Tibial artery (tissue), 4 donors: Measurements from ENCODE around the gene RPL29.
A peak's percentile ranks its signal among the peaks of the same experiment; 100 is the strongest.

ENCODE experiments used
- DNase-seq, 2 donors: peaks; one replicate each; pipeline ENCODE4 v3.0.0-alpha.2; 2019
- H3K27ac ChIP-seq, 2 donors: fragments of 200-600 bp; sonication (generic) in 1 of 2; 1 replicate in 1 of 2; 2 replicates in 1 of 2; pipeline ENCODE4 v1.5.1; 2018 to 2019; ENCODE audit warnings: mild to moderate bottlenecking in 1 of 2
- H3K27me3 ChIP-seq, 2 donors: fragments of 200-600 bp; sonication (generic) in 1 of 2; one replicate each; pipeline versions ENCODE4 v1.5.1 to v1.6.0; 2016 to 2019
- H3K36me3 ChIP-seq, 3 donors: fragments of 200-600 bp; sonication (generic) in 2 of 3; one replicate each; pipeline ENCODE4 v1.5.1; 2016 to 2019; ENCODE audit warnings: mild to moderate bottlenecking in 2 of 3
- H3K4me1 ChIP-seq, 4 donors: fragments of 200-600 bp; sonication (generic) in 2 of 4; 1 replicate in 3 of 4; 2 replicates in 1 of 4; pipeline ENCODE4 v1.5.1; 2016 to 2019
- H3K4me3 ChIP-seq, 2 donors: fragments of 200-600 bp; sonication (generic) in 1 of 2; 1 replicate in 1 of 2; 2 replicates in 1 of 2; pipeline ENCODE4 v1.5.1; 2018 to 2019; ENCODE audit warnings: mild to moderate bottlenecking in 2 of 2
- H3K9me3 ChIP-seq, 3 donors: fragments of 200-600 bp; sonication (generic) in 1 of 3; one replicate each; pipeline ENCODE4 v1.5.1; 2016 to 2019
- intact Hi-C: fragments of 100-400 bp; cut with DNase I; formaldehyde crosslinking; loops from one replicate; pipeline ENCODE4 v1.15.0; 2023; ENCODE audit warnings: low total_unique reads
- TF ChIP-seq, protein P1 (sequence below), 2 experiments: fragments of 200-600 bp in 1 of 2; fragments of 450-650 bp in 1 of 2; IDR thresholded peaks; one replicate each; pipeline ENCODE4 v1.5.1; 2017 to 2019; ENCODE audit warnings: antibody characterized with exemption in 2 of 2, mild to moderate bottlenecking in 1 of 2, moderate library complexity in 1 of 2

The RPL29 gene

DNA sequence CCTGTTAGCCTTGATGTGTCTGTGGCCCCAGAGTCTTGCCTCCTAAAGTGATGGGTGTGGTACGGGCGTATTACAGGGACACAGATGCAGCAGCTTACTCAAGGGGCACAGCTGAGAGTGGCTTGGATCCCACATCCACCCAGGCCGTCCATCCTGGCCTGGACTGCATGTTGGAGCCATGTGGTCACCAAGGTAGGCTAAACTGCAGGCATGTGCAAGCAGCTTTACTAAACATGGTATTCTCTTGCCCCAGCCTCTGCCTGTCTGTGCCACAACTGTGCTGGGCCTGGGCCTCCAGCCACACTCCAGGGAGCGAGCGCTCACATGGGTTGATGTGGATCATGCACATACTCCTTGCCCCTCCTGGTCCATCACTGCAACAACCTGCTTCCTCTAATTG lies 46.6 kb downstream of the RPL29 start:
- Histone ChIP-seq H3K27ac (no peak overlapping the region), H3K9me3 (no peaks in the 10 kb centered on the region), H3K27me3 (no peaks in the 10 kb centered on the region), H3K4me3 (no peak overlapping the region), H3K36me3 (peaks cover 0 to 50% (median 0%) of the 10 kb centered on the region in 3 donors), H3K4me1 (no peaks in the 10 kb centered on the region)
- TF ChIP-seq, protein P1, sequence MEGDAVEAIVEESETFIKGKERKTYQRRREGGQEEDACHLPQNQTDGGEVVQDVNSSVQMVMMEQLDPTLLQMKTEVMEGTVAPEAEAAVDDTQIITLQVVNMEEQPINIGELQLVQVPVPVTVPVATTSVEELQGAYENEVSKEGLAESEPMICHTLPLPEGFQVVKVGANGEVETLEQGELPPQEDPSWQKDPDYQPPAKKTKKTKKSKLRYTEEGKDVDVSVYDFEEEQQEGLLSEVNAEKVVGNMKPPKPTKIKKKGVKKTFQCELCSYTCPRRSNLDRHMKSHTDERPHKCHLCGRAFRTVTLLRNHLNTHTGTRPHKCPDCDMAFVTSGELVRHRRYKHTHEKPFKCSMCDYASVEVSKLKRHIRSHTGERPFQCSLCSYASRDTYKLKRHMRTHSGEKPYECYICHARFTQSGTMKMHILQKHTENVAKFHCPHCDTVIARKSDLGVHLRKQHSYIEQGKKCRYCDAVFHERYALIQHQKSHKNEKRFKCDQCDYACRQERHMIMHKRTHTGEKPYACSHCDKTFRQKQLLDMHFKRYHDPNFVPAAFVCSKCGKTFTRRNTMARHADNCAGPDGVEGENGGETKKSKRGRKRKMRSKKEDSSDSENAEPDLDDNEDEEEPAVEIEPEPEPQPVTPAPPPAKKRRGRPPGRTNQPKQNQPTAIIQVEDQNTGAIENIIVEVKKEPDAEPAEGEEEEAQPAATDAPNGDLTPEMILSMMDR (IDR thresholded peaks at IDR 0.05), result no peak
- no peak for DNase-seq
- intact Hi-C loops, result no loop called here

DNA sequence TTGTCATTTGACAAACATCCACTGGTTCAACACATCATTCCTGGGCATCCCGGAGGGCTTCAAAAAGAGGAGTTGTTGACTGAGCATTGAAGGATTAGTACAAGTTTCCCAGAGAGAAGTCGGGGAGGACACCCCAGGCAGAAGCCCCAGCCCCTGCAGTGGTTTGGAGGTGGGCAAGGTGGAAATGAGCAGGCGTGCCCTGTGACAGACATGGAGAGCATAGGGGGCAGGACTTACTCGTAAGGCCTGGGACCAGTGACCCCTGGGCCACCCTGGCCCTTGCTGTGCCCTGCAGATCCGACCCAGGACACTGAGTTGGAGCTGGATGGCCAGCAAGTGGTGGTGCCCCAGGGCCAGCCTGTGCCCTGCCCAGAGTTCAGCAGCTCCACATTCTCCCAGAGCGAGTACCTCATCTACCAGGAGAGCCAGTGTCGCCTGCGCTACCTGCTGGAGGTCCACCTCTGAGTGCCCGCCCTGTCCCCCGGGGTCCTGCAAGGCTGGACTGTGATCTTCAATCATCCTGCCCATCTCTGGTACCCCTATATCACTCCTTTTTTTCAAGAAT lies 47.6 kb downstream of the RPL29 start:
- no peak overlapping the region for H3K4me3 ChIP-seq
- no peaks in the 10 kb centered on the region for H3K9me3 ChIP-seq
- no peak for DNase-seq
- intact Hi-C loops, result no loop called here
- TF ChIP-seq, protein P1 (IDR thresholded peaks at IDR 0.05), result no peak
- H3K4me1 ChIP-seq, result peaks cover 0 to 5% (median 3%) of the 10 kb centered on the region in 4 donors
- no peak overlapping the region for H3K27ac ChIP-seq
- no peaks in the 10 kb centered on the region for H3K27me3 ChIP-seq
- H3K36me3 ChIP-seq, result peaks cover 0 to 50% (median 0%) of the 10 kb centered on the region in 3 donors

- H3K9me3 ChIP-seq, result no peaks in the 10 kb centered on the region
- H3K27me3 ChIP-seq, result no peaks in the 10 kb centered on the region
- H3K4me1 ChIP-seq, result peaks cover 0 to 12% (median 11%) of the 10 kb centered on the region in 4 donors
- H3K4me3 ChIP-seq, result no peak overlapping the region
- TF ChIP-seq, protein P1 (IDR thresholded peaks at IDR 0.05), result no peak
- H3K27ac ChIP-seq, result no peak overlapping the region
- peak in 1 of 2 donors; percentile 55 for DNase-seq
- intact Hi-C loops, result no loop called here
- peaks cover 0 to 50% (median 0%) of the 10 kb centered on the region in 3 donors for H3K36me3 ChIP-seq
These were observed 48.3 kb downstream of the RPL29 start for GRCh38 chr3:51947215-51947900.

DNA sequence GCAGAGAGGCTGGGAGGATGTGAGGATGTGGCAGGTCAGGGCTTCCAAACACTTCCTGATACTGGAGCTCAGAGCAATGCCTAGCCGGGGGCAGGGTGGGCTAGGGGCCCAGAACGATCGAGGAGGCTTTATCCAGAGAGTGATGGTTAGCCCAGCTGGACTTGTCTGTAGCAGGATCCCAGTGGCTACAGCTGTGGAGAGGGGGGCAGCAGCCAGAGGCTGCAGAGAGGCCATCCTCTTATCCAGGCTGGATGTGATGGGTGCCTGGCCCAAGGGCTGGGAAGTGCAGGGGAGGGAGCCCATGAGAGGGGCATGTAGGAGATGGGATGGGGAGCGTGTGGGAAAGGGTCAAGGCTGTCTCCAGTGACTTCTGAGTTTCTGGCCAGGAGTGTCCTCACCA lies 48.9 kb downstream of the RPL29 start:
- TF ChIP-seq, protein P1 (IDR thresholded peaks at IDR 0.05), result no peak
- intact Hi-C loops, result no loop called here
- Histone ChIP-seq H3K27ac (no peak overlapping the region), H3K9me3 (no peaks in the 10 kb centered on the region), H3K4me3 (no peak overlapping the region), H3K36me3 (peaks cover 0 to 50% (median 0%) of the 10 kb centered on the region in 3 donors), H3K4me1 (peaks cover 0 to 15% (median 12%) of the 10 kb centered on the region in 4 donors), H3K27me3 (no peaks in the 10 kb centered on the region)
- peak in 1 of 2 donors; percentile 42 for DNase-seq

DNA sequence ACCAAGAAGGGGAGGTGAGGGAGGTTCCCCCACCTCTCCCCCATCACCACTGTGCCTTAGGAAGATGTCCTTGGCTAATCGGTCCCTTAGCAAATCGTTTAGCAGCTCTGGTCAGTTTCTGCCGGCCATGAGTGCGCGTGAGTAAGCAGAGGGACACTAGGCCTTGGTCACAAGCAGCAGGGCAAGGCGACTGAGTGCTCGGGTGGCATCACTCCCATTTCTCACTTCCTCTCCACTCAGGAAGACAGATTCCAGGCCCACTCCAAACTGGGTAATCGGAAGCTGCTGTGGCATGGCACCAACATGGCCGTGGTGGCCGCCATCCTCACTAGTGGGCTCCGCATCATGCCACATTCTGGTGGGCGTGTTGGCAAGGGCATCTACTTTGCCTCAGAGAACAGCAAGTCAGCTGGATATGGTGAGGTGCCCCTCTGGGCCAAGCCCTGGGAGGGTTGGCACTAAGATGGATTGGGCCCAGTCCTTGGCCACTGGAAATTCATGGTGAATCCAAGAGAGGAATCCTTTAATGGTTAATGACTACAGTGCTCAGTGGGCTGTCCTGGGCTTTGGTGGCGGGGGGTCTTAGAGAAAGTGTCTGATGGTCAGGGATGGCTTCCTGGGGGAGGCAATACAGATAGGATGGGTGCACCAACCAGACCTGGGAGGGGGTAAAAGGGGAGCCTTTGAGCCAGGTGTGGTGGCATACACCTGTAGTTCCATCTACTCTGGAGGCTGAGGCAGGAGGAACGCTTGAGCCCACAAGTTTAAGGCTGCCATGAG lies 49.6 kb downstream of the RPL29 start:
- peak in 1 of 2 donors; percentile 64 for DNase-seq
- intact Hi-C loops, result no loop called here
- Histone ChIP-seq H3K36me3 (peaks cover 0 to 50% (median 0%) of the 10 kb centered on the region in 3 donors), H3K27ac (no peak overlapping the region), H3K4me1 (peaks cover 0 to 20% (median 16%) of the 10 kb centered on the region in 4 donors), H3K4me3 (no peak overlapping the region), H3K9me3 (no peaks in the 10 kb centered on the region), H3K27me3 (no peaks in the 10 kb centered on the region)
- TF ChIP-seq, protein P1 (IDR thresholded peaks at IDR 0.05), result no peak
